Breast epithelium (tissue), 4 donors: ENCODE results near the gene SHH. TPM values are rescaled to one million over a fixed set of nuclear protein-coding genes. Genes with fewer than 3 reads are reported as not detected.

Experiments
- DNase-seq, 2 donors: peaks; one replicate each; pipeline ENCODE4 v3.0.0-alpha.2; 2019; ENCODE audit warnings: low spot score in 2 of 2
- H3K27ac ChIP-seq, 2 donors: fragments of 200-600 bp; sonication (generic) in 1 of 2; one replicate each; pipeline ENCODE4 v1.5.1; 2016 to 2019; ENCODE audit warnings: mild to moderate bottlenecking in 1 of 2
- H3K27me3 ChIP-seq, 2 donors: fragments of 200-600 bp; sonication (generic) in 1 of 2; one replicate each; pipeline versions ENCODE4 v1.5.1 to v1.6.0; 2017 to 2019; ENCODE audit warnings: control low read depth in 1 of 2, mild to moderate bottlenecking in 1 of 2
- H3K36me3 ChIP-seq: fragments of 200-600 bp; one replicate; pipeline ENCODE4 v1.5.1; 2019
- H3K4me1 ChIP-seq, 2 donors: fragments of 200-600 bp; sonication (generic); one replicate each; pipeline ENCODE4 v1.5.1; 2016 to 2019; ENCODE audit warnings: control low read depth in 1 of 2
- H3K4me3 ChIP-seq, 3 donors: fragments of 200-600 bp; sonication (generic); 1 replicate in 2 of 3; 2 replicates in 1 of 3; pipeline ENCODE4 v1.5.1; 2016 to 2019; ENCODE audit warnings: mild to moderate bottlenecking in 3 of 3, moderate library complexity in 2 of 3
- H3K9me3 ChIP-seq, 2 donors: fragments of 200-600 bp; sonication (generic) in 1 of 2; one replicate each; pipeline ENCODE4 v1.5.1; 2016 to 2019; ENCODE audit warnings: control low read depth in 1 of 2
- POLR2A ChIP-seq: fragments of 450-650 bp; IDR thresholded peaks from one replicate; pipeline ENCODE4 v1.6.1; 2016; ENCODE audit warnings: antibody characterized with exemption, mild to moderate bottlenecking, moderate library complexity
- POLR2AphosphoS5 ChIP-seq, 3 donors: sonication (generic); formaldehyde crosslinking; IDR thresholded peaks; one replicate each; pipeline ENCODE4 v1.6.1; 2017; ENCODE audit warnings: antibody characterized with exemption in 3 of 3
- intact Hi-C: fragments of 100-400 bp; cut with DNase I; formaldehyde crosslinking; loops from one replicate; pipeline ENCODE4 v1.15.1; 2023; ENCODE audit warnings: low total_unique reads
- total RNA-seq, 3 donors: library from RNA; depleted of rRNA; stranded (reverse); fragments of >200 nt; gene quantifications; one replicate each; pipeline ENCODE4 v1.1.0, GENCODE V29; 2016
- TF ChIP-seq, protein P1 (sequence below), 3 donors: fragments of 450-650 bp; IDR thresholded peaks; one replicate each; pipeline ENCODE4 v1.5.1; 2016 to 2017; ENCODE audit warnings: antibody characterized with exemption in 3 of 3, mild to moderate bottlenecking in 3 of 3, moderate library complexity in 3 of 3

SHH gene
- total RNA-seq, 3 donors from 2014 or later: not detected

DNA sequence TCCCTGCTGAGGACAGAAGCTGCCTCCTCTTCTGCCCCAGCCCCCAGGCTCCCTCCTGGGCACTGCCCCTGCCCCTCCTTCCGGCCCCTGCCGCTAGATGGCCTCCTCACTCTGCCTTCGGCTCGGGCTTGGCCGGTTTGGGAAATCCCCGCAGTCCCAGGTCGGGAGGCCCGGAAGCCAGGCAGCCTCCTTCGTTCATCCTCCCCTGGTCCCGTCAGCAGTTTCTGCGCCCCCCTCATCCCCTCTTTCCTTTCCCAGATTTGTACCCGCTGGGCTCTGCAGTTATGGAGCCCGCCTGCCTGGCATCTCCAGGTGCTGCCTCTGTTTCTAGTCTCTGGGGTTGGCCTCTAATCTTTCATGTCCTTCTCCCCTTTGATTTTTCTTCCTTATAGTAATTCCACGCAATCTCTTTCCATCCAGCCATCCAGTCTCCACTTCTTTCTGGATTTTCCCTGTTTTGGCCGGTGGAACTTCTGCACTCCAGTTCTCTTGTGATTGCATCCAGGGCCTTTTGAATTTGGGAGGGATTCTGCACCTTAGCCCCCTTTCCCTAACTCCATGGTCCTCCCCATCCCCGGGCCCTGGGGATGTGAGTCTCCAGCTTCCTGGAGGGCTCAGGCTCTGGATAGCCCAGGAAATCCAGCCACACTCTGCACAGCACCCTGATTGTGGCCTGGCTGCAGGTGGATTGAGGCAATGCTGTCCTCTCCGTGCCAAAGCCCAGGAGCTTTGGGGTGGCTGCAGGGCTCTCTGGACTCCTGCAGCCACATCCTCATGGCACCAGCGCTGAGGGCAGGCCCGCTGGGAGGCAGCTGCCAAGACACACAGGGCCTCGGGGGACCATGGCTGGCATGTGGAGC, 3.3 kb upstream of the SHH start:
- Histone ChIP-seq H3K36me3 (no peaks in the 10 kb centered on the region), H3K4me1 (peaks cover 0 to under 1% of the 10 kb centered on the region in 2 donors), H3K9me3 (no peaks in the 10 kb centered on the region), H3K27me3 (peaks cover 0 to 80% of the 10 kb centered on the region in 2 donors), H3K27ac (no peak overlapping the region), H3K4me3 (no peak overlapping the region)
- intact Hi-C loops: no loop called here
- no peak for DNase-seq
- TF ChIP-seq, protein P1, sequence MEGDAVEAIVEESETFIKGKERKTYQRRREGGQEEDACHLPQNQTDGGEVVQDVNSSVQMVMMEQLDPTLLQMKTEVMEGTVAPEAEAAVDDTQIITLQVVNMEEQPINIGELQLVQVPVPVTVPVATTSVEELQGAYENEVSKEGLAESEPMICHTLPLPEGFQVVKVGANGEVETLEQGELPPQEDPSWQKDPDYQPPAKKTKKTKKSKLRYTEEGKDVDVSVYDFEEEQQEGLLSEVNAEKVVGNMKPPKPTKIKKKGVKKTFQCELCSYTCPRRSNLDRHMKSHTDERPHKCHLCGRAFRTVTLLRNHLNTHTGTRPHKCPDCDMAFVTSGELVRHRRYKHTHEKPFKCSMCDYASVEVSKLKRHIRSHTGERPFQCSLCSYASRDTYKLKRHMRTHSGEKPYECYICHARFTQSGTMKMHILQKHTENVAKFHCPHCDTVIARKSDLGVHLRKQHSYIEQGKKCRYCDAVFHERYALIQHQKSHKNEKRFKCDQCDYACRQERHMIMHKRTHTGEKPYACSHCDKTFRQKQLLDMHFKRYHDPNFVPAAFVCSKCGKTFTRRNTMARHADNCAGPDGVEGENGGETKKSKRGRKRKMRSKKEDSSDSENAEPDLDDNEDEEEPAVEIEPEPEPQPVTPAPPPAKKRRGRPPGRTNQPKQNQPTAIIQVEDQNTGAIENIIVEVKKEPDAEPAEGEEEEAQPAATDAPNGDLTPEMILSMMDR (IDR thresholded peaks at IDR 0.05): peak in 2 of 3 donors; percentile 44 to 56
- TF ChIP-seq POLR2A (no peak), POLR2AphosphoS5 (IDR thresholded peaks at IDR 0.05) (no peak)

DNA sequence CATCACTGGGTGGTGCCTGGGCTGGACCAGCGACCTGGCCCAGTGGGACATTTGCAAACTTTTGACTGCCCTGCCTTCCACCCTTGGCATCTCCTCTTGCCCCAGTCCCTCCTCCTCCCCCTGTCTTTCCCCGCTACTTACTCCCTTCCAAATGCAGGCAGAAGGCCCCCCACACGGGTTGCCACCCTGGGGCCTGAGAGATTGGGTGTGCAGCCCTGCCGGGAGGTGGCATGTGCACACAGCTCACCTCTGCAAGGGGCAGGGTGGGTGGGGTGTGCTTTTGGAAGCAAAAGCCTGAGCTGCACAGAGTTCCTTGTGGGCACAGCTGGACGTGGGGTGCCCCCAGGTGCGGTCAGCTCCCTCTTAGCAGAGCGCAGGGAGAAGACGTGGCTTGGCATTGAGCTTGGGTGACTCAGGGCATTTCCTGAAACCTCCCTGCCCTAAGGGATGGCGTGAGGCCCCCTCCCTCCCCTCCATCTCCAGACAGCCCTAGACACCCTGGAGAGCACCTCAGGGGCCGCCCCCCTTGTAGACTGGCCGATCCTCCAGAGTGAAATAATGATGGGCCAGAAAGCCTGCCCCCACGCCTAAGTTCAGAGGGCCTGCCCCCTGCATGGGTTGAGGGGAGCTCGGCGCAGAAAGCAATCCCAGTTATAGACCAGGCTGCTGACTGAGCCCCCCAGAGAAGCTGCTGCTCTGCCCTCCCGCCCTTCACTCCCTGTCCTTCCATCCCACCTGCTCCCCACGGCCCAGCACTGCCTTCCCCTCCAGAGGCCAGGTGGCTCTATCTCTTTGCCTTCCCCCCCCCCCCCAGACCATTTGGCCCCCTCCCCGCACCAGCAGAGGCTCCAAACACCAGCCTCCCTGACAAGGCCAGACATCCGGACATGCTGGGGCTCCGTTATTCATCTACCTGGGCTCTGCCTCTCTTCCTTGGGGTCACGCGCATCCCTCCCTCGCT, 2.3 kb upstream of the SHH start:
- H3K36me3 ChIP-seq: no peaks in the 10 kb centered on the region
- peaks cover 0 to 81% of the 10 kb centered on the region in 2 donors for H3K27me3 ChIP-seq
- H3K27ac ChIP-seq: no peak overlapping the region
- H3K4me3 ChIP-seq: no peak overlapping the region
- DNase-seq: no peak
- intact Hi-C loops: no loop called here
- no peaks in the 10 kb centered on the region for H3K9me3 ChIP-seq
- TF ChIP-seq POLR2AphosphoS5 (IDR thresholded peaks at IDR 0.05) (no peak), POLR2A (no peak)
- TF ChIP-seq, protein P1 (IDR thresholded peaks at IDR 0.05): no peak
- H3K4me1 ChIP-seq: peaks cover 7 to 10% of the 10 kb centered on the region in 2 donors

DNA sequence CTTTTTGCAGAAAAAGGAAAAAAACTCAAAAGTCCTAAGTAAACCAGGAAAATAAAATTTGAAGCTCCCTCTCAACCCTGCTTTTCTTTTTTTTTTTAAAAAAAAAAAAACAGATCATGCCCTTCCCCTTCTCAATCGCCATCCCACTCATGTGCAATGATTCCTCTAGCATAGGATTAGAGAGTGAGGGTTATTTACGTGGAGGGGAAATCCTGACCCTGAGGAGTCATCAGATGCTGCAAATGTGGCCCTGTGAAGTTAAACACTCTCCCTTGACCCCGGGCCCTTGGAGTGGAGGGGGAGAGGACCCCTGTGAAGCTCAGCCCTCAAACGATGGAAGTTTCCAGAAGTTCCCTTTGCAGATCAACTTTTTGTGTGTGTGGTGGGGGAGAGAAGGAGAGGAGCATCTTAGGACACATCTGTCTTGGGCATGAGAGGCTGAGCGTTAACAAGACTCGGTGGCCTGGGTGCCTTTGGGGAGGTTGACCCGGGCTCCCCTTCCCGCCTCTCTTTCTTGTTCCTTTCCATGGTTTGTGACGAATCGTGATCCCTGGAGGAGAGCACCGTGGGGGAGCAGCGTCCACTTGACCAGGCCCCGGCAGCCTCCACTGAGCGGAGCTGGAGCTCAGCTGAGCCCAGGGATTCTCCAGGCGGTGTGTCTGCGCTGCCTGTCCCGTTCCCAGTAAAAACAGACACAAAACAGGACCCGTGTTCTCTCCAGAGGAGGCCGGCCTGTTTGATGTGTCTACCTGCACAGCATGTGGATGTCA, 1.5 kb upstream of the SHH start:
- H3K4me3 ChIP-seq: no peak overlapping the region
- TF ChIP-seq POLR2AphosphoS5 (IDR thresholded peaks at IDR 0.05) (no peak), POLR2A (no peak)
- TF ChIP-seq, protein P1 (IDR thresholded peaks at IDR 0.05): no peak
- peaks cover 0 to 81% of the 10 kb centered on the region in 2 donors for H3K27me3 ChIP-seq
- H3K27ac ChIP-seq: no peak overlapping the region
- intact Hi-C loops: no loop called here
- peaks cover 12 to 19% of the 10 kb centered on the region in 2 donors for H3K4me1 ChIP-seq
- H3K9me3 ChIP-seq: no peaks in the 10 kb centered on the region
- DNase-seq: no peak
- no peaks in the 10 kb centered on the region for H3K36me3 ChIP-seq

DNA sequence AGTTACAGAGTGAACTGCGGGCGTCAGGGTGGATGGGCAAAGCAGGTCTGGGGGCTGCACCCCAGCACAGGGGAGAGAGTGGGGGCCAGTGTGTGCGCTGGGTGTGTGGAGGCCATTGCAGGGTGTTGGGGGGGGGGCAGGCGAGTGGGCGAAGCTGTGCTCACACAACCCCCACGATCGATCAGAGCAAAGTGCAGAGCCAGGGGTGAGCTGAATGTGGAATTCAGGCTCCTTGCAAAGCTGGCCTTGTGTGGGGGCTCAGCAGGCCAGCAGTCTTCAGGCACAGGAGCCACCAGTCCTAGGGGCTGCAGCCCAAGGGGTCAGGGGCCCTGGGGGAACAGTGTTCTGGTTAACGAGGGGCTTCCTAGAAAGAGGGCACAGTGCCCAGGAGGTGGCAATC, 862 bp upstream of the SHH start:
- TF ChIP-seq POLR2A (no peak), POLR2AphosphoS5 (IDR thresholded peaks at IDR 0.05) (no peak)
- no peak for DNase-seq
- Histone ChIP-seq H3K27me3 (peaks cover 0 to 83% of the 10 kb centered on the region in 2 donors), H3K36me3 (no peaks in the 10 kb centered on the region), H3K9me3 (no peaks in the 10 kb centered on the region), H3K4me3 (no peak overlapping the region), H3K27ac (no peak overlapping the region), H3K4me1 (peaks cover 18 to 19% of the 10 kb centered on the region in 2 donors)
- intact Hi-C loops: no loop called here

DNA sequence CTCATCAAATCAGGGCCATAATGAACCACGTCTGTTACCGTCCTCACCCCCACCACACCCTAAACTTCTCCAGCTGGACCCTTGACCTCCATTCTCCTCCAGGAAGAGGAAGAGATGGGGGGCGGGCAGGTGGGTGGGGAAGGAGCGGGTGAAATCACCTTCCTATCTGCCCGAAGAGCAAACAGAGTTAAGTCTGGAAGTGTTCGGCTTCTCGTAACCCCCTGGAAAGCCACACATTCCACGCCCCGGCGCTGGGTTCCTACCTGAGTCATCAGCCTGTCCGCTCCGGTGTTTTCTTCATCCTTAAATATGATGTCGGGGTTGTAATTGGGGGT, 736 bp downstream of the SHH start:
- H3K9me3 ChIP-seq: no peaks in the 10 kb centered on the region
- no peak overlapping the region for H3K27ac ChIP-seq
- H3K4me1 ChIP-seq: peaks cover 18 to 19% of the 10 kb centered on the region in 2 donors
- H3K36me3 ChIP-seq: no peaks in the 10 kb centered on the region
- H3K27me3 ChIP-seq: peaks cover 0 to 96% of the 10 kb centered on the region in 2 donors
- no peak for DNase-seq
- intact Hi-C loops: no loop called here
- TF ChIP-seq POLR2AphosphoS5 (IDR thresholded peaks at IDR 0.05) (no peak), POLR2A (no peak)
- TF ChIP-seq, protein P1 (IDR thresholded peaks at IDR 0.05): no peak
- no peak overlapping the region for H3K4me3 ChIP-seq
